Stimulated activated CD4-positive, alpha-beta T cell treated with anti-CD3 and anti-CD28 coated beads, TNF-alpha, amount 100 ng/mL, for 48 hours (primary cell): ENCODE measurements around the gene FHIT.
A peak's percentile ranks its signal among the peaks of the same experiment; 100 is the strongest.
"Not testable (repeated sequence)": the region's sequence is repeated elsewhere in the genome, so short reads cannot be mapped to it uniquely, and the experiment has no call there.

Experiments
- DNase-seq, 3 donors: peaks; one replicate each; pipeline ENCODE4 v3.0.0-alpha.2; 2020; ENCODE audit warnings: low read depth in 3 of 3

Gene FHIT

GRCh38 chr3:59803268-59803667, 1448.0 kb downstream of the FHIT start:
- DNase-seq = no peak

- not testable (repeated sequence) for DNase-seq
Measured at GRCh38 chr3:59802453-59802852, 1448.8 kb downstream of the FHIT start.

GRCh38 chr3:59802045-59802444, 1449.2 kb downstream of the FHIT start:
- DNase-seq = no peak

- DNase-seq = no peak
Measured at GRCh38 chr3:59800481-59800880, 1450.8 kb downstream of the FHIT start.

- no peak for DNase-seq
Measured at GRCh38 chr3:59798372-59799086, 1452.7 kb downstream of the FHIT start.

- no peak for DNase-seq
Measured at GRCh38 chr3:59797533-59797932, 1453.7 kb downstream of the FHIT start.

GRCh38 chr3:59796456-59796855, 1454.8 kb downstream of the FHIT start:
- DNase-seq = no peak

GRCh38 chr3:59795756-59796155, 1455.5 kb downstream of the FHIT start:
- no peak for DNase-seq

- no peak for DNase-seq
Measured at GRCh38 chr3:59793976-59794375, 1457.3 kb downstream of the FHIT start.

- DNase-seq = no peak
Measured at GRCh38 chr3:59791774-59792308, 1459.4 kb downstream of the FHIT start.

- no peak for DNase-seq
Measured at GRCh38 chr3:59790241-59790640, 1461.0 kb downstream of the FHIT start.

- DNase-seq = no peak
Measured at GRCh38 chr3:59788801-59789200, 1462.5 kb downstream of the FHIT start.

- no peak for DNase-seq
Measured at GRCh38 chr3:59788133-59788532, 1463.1 kb downstream of the FHIT start.

- DNase-seq = no peak
Measured at GRCh38 chr3:59786374-59786773, 1464.9 kb downstream of the FHIT start.

GRCh38 chr3:59784164-59784563, 1467.1 kb downstream of the FHIT start:
- no peak for DNase-seq

GRCh38 chr3:59783468-59783988, 1467.7 kb downstream of the FHIT start:
- peak; percentile 10 to 25 (median 20) for DNase-seq

- no peak for DNase-seq
Measured at GRCh38 chr3:59782664-59783063, 1468.6 kb downstream of the FHIT start.

GRCh38 chr3:59780209-59780608, 1471.0 kb downstream of the FHIT start:
- DNase-seq = no peak

GRCh38 chr3:59779260-59779659, 1472.0 kb downstream of the FHIT start:
- DNase-seq = no peak

GRCh38 chr3:59777667-59778077, 1473.6 kb downstream of the FHIT start:
- no peak for DNase-seq

- no peak for DNase-seq
Measured at GRCh38 chr3:59777066-59777465, 1474.2 kb downstream of the FHIT start.

GRCh38 chr3:59775761-59776325, 1475.4 kb downstream of the FHIT start:
- DNase-seq = no peak

GRCh38 chr3:59775106-59775505, 1476.1 kb downstream of the FHIT start:
- DNase-seq = no peak
